IPS-15b (cell line): ENCODE data around the gene MINDY4B.

Experiments
- H3K27me3 ChIP-seq: one replicate; pipeline ENCODE4 v1.6.1; 2013; ENCODE audit warnings: low read length; ENCODE audit not compliant: control insufficient read depth, insufficient read depth
- H3K36me3 ChIP-seq: one replicate; pipeline ENCODE4 v1.6.1; 2013; ENCODE audit warnings: low read length; ENCODE audit not compliant: control insufficient read depth, insufficient read depth
- H3K4me1 ChIP-seq: one replicate; pipeline ENCODE4 v1.6.1; 2013; ENCODE audit warnings: mild to moderate bottlenecking, low read length; ENCODE audit not compliant: control insufficient read depth, insufficient read depth
- H3K4me3 ChIP-seq: one replicate; pipeline ENCODE4 v1.5.1; 2013; ENCODE audit warnings: low read depth, low read length
- H3K9ac ChIP-seq: one replicate; pipeline ENCODE4 v1.6.1; 2013; ENCODE audit warnings: low read depth, mild to moderate bottlenecking, low read length
- H3K9me3 ChIP-seq: one replicate; pipeline ENCODE4 v1.6.1; 2013; ENCODE audit warnings: mild to moderate bottlenecking, low read length; ENCODE audit not compliant: control insufficient read depth, insufficient read depth

Gene MINDY4B

DNA sequence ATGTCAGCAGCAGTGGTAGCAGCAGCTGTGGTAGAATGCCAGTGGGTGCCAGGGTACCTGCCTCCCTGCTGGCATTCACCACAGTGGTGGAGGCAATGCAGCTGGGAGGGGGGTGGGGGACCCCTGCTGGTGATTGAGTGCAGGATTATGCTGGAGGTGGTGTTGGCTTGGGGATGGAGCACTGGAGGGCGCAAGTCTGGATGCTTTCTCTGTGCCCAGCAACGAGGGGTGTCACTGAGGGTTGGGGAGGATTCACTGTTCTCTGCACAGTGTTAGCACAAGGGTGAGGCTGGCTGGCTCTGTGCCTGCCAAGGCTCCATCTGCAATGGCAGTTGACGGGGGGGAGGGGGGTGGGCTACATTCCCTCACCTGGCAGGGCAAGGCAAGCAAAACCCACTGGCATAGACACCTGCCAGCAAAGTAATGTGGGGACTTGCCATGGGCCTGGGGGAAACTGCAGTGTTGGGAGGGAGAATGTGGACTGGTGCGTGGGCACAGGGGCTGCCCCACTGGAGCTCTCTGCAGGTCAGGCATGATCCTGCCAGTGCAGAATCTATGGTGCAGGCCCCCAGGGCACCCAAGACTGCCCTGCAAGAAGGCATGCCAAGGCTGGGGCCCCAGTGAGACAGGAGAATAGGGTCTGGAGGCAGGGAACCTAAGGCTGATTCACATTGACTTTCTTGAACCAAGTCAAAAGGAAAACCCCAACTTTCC is 64.3 kb downstream of the MINDY4B start:
- Histone ChIP-seq H3K4me3 (no peak overlapping the region), H3K27me3 (peaks cover 59% of the 10 kb centered on the region), H3K4me1 (peaks cover 10% of the 10 kb centered on the region), H3K9me3 (no peaks in the 10 kb centered on the region), H3K9ac (no peak overlapping the region), H3K36me3 (no peaks in the 10 kb centered on the region)

DNA sequence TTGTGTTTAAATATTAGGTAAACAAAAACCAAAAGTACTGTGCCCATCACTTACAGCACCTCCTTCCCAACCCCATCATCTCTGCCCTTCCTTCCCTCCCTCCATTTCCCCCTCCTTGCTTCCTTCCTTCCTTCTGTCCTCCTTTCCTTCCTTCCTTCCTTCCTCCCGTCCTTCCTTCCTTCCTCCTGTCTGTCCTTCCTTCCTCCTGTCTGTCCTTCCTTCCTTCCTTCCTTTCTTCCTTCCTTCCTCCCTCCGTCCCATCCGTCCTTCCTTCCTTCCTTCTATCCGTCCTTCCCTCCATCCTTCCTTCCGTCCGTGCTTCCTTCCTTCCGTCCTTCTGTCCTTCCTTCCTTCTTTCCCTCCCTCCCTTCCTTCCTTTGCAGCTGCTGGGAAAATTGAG is 74.5 kb downstream of the MINDY4B start:
- Histone ChIP-seq H3K27me3 (peaks cover 14% of the 10 kb centered on the region), H3K9ac (no peak overlapping the region), H3K4me1 (no peaks in the 10 kb centered on the region), H3K36me3 (no peaks in the 10 kb centered on the region), H3K4me3 (no peak overlapping the region), H3K9me3 (no peaks in the 10 kb centered on the region)

DNA sequence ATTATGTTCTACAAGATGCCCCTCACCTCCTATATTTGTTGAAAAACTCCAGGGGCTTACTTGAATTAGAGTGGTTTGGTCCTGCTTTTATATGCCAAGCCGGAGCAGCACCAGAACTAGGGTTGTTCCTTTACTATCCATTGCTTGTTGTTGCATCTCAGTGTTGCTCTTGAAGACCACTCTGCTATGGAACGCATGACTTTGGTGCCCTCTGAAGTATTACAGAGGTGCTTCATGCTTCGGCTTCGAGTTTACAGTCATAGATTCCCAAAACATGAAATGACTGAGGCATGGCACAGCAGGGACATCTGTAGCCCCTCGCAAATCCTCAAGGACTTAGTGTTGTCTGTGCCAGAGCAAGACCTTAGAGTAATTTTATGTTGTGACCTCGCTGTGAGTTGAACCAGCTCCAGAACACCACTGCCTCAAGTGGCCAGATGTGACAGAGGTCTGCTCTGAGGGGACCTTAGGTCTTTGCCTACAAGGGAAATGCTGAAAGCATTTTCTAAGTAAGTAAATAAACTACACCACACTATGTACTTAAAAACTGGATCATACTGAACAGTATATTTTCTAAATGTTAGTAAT is 75.1 kb downstream of the MINDY4B start:
- Histone ChIP-seq H3K4me1 (no peaks in the 10 kb centered on the region), H3K36me3 (no peaks in the 10 kb centered on the region), H3K27me3 (peaks cover 14% of the 10 kb centered on the region), H3K4me3 (no peak overlapping the region), H3K9me3 (no peaks in the 10 kb centered on the region), H3K9ac (no peak overlapping the region)

DNA sequence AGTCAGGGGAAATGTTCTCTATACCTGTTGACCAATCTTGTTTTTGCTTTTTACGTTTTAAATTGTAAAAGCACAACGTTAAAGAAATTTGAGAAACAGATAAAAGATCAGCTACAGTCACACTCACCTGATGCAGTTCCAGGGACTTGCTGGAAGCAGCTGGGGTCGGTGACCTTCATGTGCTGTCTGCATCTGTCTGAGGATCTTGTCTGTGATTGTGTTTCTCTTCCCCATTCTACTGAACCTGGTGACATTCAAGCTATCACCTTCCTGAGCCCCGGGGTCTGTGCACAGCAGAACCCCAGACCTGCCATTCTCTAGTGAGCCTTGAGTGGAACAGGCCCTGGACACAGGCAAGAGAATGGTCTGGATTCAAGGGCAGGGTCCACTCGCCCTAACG is 75.8 kb downstream of the MINDY4B start:
- Histone ChIP-seq H3K4me3 (no peak overlapping the region), H3K9me3 (no peaks in the 10 kb centered on the region), H3K4me1 (no peaks in the 10 kb centered on the region), H3K27me3 (peaks cover 10% of the 10 kb centered on the region), H3K36me3 (no peaks in the 10 kb centered on the region), H3K9ac (no peak overlapping the region)

DNA sequence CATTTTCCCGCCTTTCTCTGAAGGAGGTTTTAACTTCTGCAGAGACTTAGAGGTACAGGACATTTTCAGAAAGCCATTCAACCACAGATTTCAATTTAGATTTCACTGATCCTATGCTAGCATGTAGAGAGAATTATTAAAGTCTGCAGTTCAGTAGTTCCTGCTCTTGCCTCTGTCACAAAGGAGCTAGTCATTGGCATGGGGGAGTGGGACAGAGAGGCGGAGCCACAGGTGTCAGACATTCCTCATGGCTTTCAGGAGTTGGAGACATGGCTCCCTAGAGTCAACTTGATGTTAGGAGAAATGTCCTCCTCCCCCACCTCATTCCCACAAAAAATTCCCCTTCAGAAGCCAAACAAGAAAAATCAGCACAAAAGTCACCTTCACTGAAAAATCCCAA is 76.2 kb downstream of the MINDY4B start:
- H3K27me3 ChIP-seq, result peaks cover 10% of the 10 kb centered on the region
- no peak overlapping the region for H3K4me3 ChIP-seq
- no peaks in the 10 kb centered on the region for H3K36me3 ChIP-seq
- H3K4me1 ChIP-seq, result no peaks in the 10 kb centered on the region
- H3K9ac ChIP-seq, result no peak overlapping the region
- no peaks in the 10 kb centered on the region for H3K9me3 ChIP-seq

DNA sequence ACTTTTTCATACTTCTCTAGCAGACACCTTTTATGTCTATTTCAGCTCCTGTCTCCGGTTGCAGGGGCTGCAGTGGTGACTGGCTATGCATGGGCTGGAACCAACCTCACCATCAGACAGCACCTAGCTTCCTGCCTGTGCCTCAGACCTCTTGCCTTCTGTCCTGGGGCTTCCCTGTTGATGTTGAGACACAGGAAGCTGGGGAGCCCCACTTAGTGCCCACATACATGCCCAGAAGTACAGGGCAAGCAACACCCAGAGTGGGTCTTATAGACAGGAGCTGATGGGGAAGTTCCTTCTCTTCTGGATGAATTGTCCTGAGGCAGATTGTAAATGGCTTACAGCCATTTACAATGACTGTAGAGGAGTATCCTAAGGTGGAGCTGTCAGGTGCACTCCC is 77.0 kb downstream of the MINDY4B start:
- Histone ChIP-seq H3K4me3 (no peak overlapping the region), H3K27me3 (peaks cover 10% of the 10 kb centered on the region)

DNA sequence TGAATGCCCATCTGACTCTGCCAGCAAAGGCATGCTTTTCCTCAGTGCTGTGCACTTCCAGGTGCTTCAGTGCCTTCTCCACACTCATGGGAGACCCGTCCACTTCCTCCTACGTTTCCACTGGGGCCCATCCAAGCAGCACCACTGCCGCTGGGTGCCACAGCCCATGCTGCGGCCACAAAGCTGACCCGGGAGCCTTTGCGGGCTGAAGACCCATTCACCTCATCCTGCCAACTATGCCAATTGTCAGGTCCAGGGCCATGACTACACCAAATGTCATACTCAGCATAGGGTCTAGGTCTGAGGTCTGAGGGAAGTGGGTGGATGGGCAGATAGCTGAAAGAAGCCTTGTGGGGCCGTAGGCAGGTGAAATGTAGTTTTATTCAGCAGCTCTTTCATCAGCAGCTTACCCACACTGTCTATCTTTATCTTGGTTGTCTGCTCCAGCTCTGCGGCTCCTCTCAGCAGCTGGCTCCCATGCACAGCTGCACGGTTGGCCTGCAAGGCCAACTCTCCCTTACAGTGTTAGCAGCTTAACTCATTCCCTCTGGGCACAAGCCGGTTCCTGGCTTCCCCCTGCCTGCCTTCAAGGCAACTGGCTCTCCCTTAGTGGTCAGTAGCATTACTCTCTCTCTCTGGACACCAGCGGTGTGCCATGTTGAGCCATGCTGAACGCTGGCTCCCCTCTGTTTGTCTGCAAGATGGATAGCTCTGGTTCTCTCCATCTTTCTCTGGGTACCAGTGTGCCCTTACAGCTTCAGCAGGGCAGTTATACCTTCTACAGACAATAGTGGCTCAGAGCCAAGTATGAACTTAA is 78.6 kb downstream of the MINDY4B start:
- no peaks in the 10 kb centered on the region for H3K4me1 ChIP-seq
- H3K4me3 ChIP-seq, result no peak overlapping the region
- H3K27me3 ChIP-seq, result peaks cover 8% of the 10 kb centered on the region
- H3K36me3 ChIP-seq, result no peaks in the 10 kb centered on the region
- no peaks in the 10 kb centered on the region for H3K9me3 ChIP-seq
- no peak overlapping the region for H3K9ac ChIP-seq

More for the DNA sequence above, 77.0 kb downstream of the MINDY4B start:
- no peaks in the 10 kb centered on the region for H3K4me1 ChIP-seq
- no peak overlapping the region for H3K9ac ChIP-seq
- no peaks in the 10 kb centered on the region for H3K36me3 ChIP-seq
- H3K9me3 ChIP-seq, result no peaks in the 10 kb centered on the region

DNA sequence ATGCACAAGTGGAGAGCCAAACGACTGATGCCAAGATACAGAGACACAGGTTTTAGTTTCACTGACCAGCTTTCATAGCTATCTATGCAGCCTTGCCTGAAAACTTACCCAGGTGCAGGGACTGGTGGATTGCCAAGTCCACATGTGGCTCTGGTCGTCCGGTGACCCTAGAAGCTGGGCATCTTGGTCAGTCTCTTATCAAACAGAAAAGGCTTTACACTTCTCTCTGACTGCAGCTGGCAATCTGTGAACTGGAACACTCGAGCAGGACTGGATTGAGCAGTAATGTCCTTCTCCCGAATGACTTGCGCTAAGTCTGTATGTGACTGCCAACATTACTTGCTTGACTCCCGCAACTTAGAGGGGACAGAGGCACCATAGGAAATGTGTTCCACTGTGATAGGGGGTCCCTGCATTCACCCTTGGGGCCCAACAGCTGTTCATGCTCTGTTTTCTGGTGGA is 79.3 kb downstream of the MINDY4B start:
- Histone ChIP-seq H3K27me3 (peaks cover 6% of the 10 kb centered on the region), H3K4me1 (no peaks in the 10 kb centered on the region), H3K9ac (no peak overlapping the region), H3K36me3 (no peaks in the 10 kb centered on the region), H3K9me3 (no peaks in the 10 kb centered on the region), H3K4me3 (no peak overlapping the region)

DNA sequence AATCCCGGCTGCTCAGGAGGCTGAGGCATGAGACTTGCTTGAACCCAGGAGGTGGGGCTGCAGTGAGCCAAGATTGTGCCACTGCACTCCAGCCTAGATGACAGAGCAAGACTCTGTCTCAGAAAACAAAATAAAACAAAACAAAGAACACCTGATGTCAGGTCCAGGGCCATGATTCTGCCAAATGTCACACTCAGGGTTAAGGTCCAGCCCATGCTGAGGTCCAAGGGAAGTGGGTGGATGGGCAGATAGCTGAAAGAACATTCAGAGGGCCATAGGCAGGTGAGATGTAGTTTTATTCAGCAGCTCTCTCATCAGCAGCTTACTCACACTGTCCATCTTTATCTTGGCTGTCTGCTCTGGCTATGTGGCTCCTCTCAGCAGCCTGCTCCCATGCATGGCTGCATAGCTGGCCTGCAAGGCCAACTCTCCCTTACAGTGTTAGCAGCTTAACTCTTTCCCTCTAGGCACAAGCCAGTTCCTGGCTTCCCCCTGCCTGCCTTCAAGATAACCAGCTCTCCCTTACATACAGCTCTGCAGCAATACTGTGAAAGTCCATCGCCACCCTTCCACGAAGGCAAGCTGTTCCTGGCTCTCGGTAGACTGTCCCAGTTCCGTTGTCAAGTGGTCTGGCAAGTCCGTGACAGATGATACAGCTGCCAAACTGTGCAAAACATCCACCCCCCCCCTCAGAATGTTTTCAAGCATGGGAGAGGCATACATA is 79.9 kb downstream of the MINDY4B start:
- no peak overlapping the region for H3K9ac ChIP-seq
- no peak overlapping the region for H3K4me3 ChIP-seq
- H3K27me3 ChIP-seq, result peaks cover 6% of the 10 kb centered on the region
- no peaks in the 10 kb centered on the region for H3K36me3 ChIP-seq
- H3K9me3 ChIP-seq, result no peaks in the 10 kb centered on the region
- H3K4me1 ChIP-seq, result no peaks in the 10 kb centered on the region

DNA sequence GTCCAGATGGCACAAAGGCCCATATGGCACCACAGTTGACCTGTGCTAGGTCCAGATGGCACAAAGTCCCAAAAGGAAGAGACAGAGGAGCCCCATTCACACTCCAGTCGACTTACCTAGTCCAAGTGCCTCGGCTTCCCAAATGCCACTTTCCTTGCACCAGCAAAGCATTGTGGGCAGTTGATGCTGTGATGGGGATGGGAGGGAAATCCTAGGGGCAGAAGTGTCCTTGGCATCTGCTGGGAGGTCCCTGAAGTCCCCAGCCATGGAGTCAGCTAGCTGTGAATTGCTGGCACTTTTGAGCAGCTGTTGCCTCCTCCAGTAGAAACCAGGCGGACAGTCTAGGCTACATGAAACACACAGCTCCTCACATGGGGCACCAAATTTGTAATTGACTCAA is 82.0 kb downstream of the MINDY4B start:
- Histone ChIP-seq H3K36me3 (no peaks in the 10 kb centered on the region), H3K9ac (no peak overlapping the region), H3K9me3 (no peaks in the 10 kb centered on the region), H3K27me3 (peaks cover 4% of the 10 kb centered on the region), H3K4me3 (no peak overlapping the region), H3K4me1 (no peaks in the 10 kb centered on the region)

DNA sequence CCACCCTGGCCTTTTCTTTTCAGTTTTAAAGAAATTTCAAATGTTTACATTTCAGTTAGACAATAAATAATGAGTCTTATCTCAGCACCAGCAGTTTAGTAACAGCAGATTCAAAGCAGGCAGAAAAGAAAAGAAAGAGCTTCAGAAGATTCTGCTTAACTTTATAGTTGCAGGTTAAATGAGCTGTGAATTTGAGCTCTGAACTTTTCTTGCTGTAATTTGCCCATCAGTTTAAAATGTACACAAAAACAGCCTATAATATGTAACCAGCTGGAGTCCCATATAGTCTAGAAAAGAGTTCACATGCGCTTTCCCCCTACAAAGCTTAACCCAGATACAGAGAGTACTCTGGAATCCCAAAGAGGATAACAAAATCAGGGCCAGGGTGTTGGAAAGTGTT is 82.6 kb downstream of the MINDY4B start:
- Histone ChIP-seq H3K9ac (no peak overlapping the region), H3K9me3 (no peaks in the 10 kb centered on the region), H3K36me3 (no peaks in the 10 kb centered on the region), H3K4me1 (no peaks in the 10 kb centered on the region), H3K4me3 (no peak overlapping the region), H3K27me3 (peaks cover 4% of the 10 kb centered on the region)
